DND-41 (cell line): ENCODE measurements around the gene SPRYD3.

ENCODE experiments used
- ATAC-seq: fragments of 200-7000 bp; cut with Tn5 transposase; 3 replicates; pipeline ENCODE4 v1.9.1; 2021; ENCODE audit warnings: low read depth; ENCODE audit not compliant: insufficient read depth
- DNase-seq: peaks from one replicate; pipeline ENCODE4 v3.0.0-alpha.2; 2020
- H2AFZ ChIP-seq: 2 replicates; pipeline ENCODE4 v1.6.0; 2012; ENCODE audit warnings: low read depth, low read length
- H3K27ac ChIP-seq: 2 replicates; pipeline ENCODE4 v1.5.1; 2012; ENCODE audit warnings: low read length, inconsistent platforms
- H3K27me3 ChIP-seq: fragments of 200-600 bp; sonication (generic); 2 replicates; pipeline ENCODE4 v1.6.0; 2012; ENCODE audit warnings: low read length, mild to moderate bottlenecking, inconsistent platforms; ENCODE audit not compliant: insufficient read depth, poor library complexity
- H3K36me3 ChIP-seq: 2 replicates; pipeline ENCODE4 v1.5.1; 2012; ENCODE audit warnings: low read length, inconsistent platforms; ENCODE audit not compliant: insufficient read depth
- H3K4me1 ChIP-seq: 2 replicates; pipeline ENCODE4 v1.5.1; 2012; ENCODE audit warnings: mild to moderate bottlenecking, low read length; ENCODE audit not compliant: insufficient read depth
- H3K4me2 ChIP-seq: 2 replicates; pipeline ENCODE4 v1.6.0; 2012; ENCODE audit warnings: mild to moderate bottlenecking, moderate library complexity, low read length, inconsistent platforms; ENCODE audit not compliant: insufficient read depth
- H3K4me3 ChIP-seq, 2 experiments: fragments of 200-600 bp in 1 of 2; shearing (Covaris generic) in 1 of 2; 2 replicates each; pipeline ENCODE4 v1.5.1; 2012 to 2016; ENCODE audit warnings: inconsistent platforms in 2 of 2, low read length in 2 of 2, mild to moderate bottlenecking in 2 of 2, low read depth in 1 of 2, moderate library complexity in 1 of 2
- H3K79me2 ChIP-seq: 2 replicates; pipeline ENCODE4 v1.6.0; 2012; ENCODE audit warnings: low read length, inconsistent platforms; ENCODE audit not compliant: insufficient read depth
- H3K9ac ChIP-seq: 2 replicates; pipeline ENCODE4 v1.6.0; 2012; ENCODE audit warnings: low read depth, mild to moderate bottlenecking, inconsistent platforms, low read length, moderate library complexity
- H3K9me3 ChIP-seq: 2 replicates; pipeline ENCODE4 v1.5.1; 2012; ENCODE audit warnings: low read length, moderate library complexity, mild to moderate bottlenecking, inconsistent platforms; ENCODE audit not compliant: insufficient read depth, severe bottlenecking
- H4K20me1 ChIP-seq: 2 replicates; pipeline ENCODE4 v1.6.0; 2012; ENCODE audit warnings: low read length; ENCODE audit not compliant: insufficient read depth
- EZH2 ChIP-seq: IDR thresholded peaks from 3 replicates; pipeline ENCODE4 v1.6.1; 2012; ENCODE audit warnings: borderline replicate concordance, low read depth, mild to moderate bottlenecking, moderate library complexity, low read length, inconsistent platforms; ENCODE audit not compliant: severe bottlenecking
- TF ChIP-seq, protein P1 (sequence below): IDR thresholded peaks from 2 replicates; pipeline ENCODE4 v1.5.1; 2012; ENCODE audit warnings: borderline replicate concordance, low read length, moderate library complexity, mild to moderate bottlenecking; ENCODE audit not compliant: poor library complexity, severe bottlenecking; ENCODE audit errors: extremely low read depth

SPRYD3 gene

DNA sequence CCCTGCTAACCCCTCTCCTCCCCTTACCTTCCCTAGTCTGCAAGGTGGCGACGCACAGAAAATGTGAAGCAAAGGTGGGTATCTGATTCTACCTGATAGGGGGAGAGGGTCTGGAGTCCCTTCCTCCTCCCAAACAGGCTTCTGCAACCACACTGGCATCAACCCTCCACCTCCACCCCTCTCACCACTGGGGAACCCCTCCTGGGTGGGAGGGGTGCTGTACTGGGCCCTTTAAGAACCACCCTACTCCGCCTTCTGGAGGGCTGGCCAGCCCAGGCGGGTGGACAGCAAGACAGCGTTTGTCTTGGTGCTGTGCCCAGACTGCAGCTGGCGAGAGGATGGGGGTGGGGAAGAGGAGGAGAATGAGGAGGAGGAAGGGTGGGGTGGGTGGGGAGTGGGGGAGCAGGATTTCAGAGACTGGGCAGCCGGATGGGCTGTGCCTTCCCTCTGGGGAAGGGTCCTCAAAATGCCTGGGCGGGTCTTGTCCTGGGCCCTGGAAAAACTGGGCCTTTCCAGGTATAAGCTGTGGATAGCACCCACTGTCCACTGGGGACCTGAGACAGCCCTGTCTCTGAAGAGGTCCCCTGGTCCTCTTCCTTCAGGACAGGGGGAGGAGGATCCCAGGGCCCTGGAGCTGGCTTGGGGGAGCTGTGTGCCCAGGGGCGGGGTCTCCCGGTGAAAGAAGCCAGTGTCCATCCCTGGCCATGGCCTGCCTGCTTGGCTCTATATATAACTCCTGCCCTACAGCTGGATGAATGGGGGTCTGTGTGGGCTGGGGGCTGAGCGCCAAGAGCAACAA, 26.6 kb downstream of the SPRYD3 start:
- Histone ChIP-seq H3K27ac (no peak overlapping the region), H3K4me3 (no peak overlapping the region), H3K9me3 (no peaks in the 10 kb centered on the region), H3K4me2 (no peak overlapping the region), H4K20me1 (no peaks in the 10 kb centered on the region), H3K9ac (no peak overlapping the region), H3K79me2 (no peaks in the 10 kb centered on the region), H3K27me3 (no peaks in the 10 kb centered on the region), H3K36me3 (no peaks in the 10 kb centered on the region), H3K4me1 (peaks cover 9% of the 10 kb centered on the region), H2AFZ (no peak overlapping the region)
- ATAC-seq (no peak), DNase-seq (no peak)
- TF ChIP-seq, protein P1, sequence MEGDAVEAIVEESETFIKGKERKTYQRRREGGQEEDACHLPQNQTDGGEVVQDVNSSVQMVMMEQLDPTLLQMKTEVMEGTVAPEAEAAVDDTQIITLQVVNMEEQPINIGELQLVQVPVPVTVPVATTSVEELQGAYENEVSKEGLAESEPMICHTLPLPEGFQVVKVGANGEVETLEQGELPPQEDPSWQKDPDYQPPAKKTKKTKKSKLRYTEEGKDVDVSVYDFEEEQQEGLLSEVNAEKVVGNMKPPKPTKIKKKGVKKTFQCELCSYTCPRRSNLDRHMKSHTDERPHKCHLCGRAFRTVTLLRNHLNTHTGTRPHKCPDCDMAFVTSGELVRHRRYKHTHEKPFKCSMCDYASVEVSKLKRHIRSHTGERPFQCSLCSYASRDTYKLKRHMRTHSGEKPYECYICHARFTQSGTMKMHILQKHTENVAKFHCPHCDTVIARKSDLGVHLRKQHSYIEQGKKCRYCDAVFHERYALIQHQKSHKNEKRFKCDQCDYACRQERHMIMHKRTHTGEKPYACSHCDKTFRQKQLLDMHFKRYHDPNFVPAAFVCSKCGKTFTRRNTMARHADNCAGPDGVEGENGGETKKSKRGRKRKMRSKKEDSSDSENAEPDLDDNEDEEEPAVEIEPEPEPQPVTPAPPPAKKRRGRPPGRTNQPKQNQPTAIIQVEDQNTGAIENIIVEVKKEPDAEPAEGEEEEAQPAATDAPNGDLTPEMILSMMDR = no peak
- TF ChIP-seq EZH2 = no peak

DNA sequence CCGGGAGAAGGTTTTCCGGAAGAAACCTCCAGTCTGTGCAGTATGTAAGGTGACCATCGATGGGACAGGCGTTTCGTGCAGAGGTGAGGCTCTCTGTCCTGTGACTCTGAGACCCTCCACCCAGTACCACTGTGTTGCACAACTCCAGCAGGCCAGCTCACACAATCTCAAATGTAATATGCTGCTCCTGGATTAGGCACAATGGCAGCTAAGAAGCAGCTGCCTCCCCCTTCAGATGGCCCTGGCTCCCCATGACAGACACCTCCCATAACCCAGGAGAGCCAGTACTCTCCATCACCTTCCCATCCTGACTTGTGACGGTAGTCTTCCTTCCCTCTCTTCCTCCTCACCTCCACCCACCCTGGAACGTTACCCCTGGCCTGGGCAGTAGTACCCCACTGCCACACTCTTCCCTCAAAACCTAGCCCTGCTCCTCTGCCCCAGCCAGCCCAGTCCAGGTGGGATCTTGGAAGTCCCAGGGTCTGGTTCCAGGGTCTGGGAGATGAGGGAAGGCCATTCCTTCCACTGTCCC, 27.2 kb downstream of the SPRYD3 start:
- Histone ChIP-seq H3K9ac (no peak overlapping the region), H3K79me2 (no peaks in the 10 kb centered on the region), H3K27me3 (peaks cover under 1% of the 10 kb centered on the region), H3K4me1 (peaks cover 11% of the 10 kb centered on the region), H2AFZ (no peak overlapping the region), H3K4me2 (no peak overlapping the region), H3K4me3 (no peak overlapping the region), H4K20me1 (no peaks in the 10 kb centered on the region), H3K27ac (no peak overlapping the region), H3K9me3 (no peaks in the 10 kb centered on the region), H3K36me3 (no peaks in the 10 kb centered on the region)
- no peak for TF ChIP-seq EZH2
- TF ChIP-seq, protein P1 = no peak
- ATAC-seq = no peak
- DNase-seq = no peak

DNA sequence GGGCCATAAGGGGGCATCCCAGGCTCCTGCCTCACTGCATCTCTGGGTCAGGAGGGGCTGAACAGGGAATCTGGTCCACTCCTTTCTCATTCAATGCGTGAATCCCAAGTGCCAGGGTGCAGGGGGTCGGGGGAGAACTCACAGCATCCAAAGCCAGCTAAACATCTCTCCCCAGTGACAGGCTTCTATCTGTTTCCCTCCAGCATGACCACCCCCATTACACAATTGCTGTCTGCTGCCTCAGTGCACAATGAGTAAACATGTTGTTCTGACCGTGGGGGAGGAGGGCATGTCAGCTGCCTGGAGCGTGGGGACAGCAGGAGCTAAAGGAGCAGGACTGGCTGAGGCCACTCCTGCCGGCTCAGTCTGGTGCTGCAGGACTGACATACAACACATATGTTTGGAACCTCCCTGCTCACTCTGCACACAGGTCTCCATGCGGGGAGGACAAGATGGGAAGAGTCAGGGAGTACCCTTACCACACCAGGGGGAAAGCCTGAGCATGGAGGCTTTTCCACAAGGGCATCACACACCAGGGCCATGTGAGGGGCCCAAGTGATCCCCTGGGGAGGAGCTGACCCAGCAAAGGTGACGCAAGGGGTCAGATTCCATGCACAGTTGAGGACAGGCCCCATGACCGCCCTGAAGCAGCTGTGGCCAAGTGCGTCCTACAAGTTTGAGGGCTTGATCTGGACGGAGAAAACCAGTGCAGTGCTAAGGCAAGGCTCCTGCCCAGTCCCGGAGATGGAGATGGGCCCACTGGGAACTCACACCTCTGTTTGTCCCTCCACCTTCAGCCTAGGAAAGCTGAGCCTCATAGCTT, 27.9 kb downstream of the SPRYD3 start:
- Histone ChIP-seq H3K9ac (no peak overlapping the region), H3K27ac (no peak overlapping the region), H3K36me3 (no peaks in the 10 kb centered on the region), H3K4me1 (peaks cover 18% of the 10 kb centered on the region), H3K79me2 (no peaks in the 10 kb centered on the region), H3K27me3 (peaks cover 7% of the 10 kb centered on the region), H4K20me1 (no peaks in the 10 kb centered on the region), H2AFZ (no peak overlapping the region), H3K4me2 (no peak overlapping the region), H3K9me3 (no peaks in the 10 kb centered on the region), H3K4me3 (no peak overlapping the region)
- ATAC-seq (no peak), DNase-seq (no peak)
- no peak for TF ChIP-seq EZH2
- TF ChIP-seq, protein P1 = no peak
